Upper lobe of left lung (tissue), 4 donors: Measurements from ENCODE around the gene MCF2L.

Experiments
- EP300 ChIP-seq, 4 donors: sonication (generic); formaldehyde crosslinking; IDR thresholded peaks; one replicate each; pipeline ENCODE4 v1.5.1; 2017; ENCODE audit warnings: antibody characterized with exemption in 4 of 4, control low read depth in 2 of 4
- POLR2A ChIP-seq, 4 donors: fragments of 450-650 bp; IDR thresholded peaks; one replicate each; pipeline ENCODE4 v1.5.1; 2016 to 2017; ENCODE audit warnings: antibody characterized with exemption in 4 of 4, mild to moderate bottlenecking in 2 of 4
- POLR2AphosphoS5 ChIP-seq, 2 donors: sonication (generic); formaldehyde crosslinking; IDR thresholded peaks; one replicate each; pipeline ENCODE4 v1.5.1; 2017; ENCODE audit warnings: antibody characterized with exemption in 2 of 2
- TF ChIP-seq, protein P1 (sequence below), 6 experiments: fragments of 450-650 bp in 4 of 6; fragments of 200-600 bp in 2 of 6; sonication (generic) in 2 of 6; IDR thresholded peaks; one replicate each; pipeline ENCODE4 v1.5.1; 2016 to 2019; ENCODE audit warnings: antibody characterized with exemption in 6 of 6

DNA sequence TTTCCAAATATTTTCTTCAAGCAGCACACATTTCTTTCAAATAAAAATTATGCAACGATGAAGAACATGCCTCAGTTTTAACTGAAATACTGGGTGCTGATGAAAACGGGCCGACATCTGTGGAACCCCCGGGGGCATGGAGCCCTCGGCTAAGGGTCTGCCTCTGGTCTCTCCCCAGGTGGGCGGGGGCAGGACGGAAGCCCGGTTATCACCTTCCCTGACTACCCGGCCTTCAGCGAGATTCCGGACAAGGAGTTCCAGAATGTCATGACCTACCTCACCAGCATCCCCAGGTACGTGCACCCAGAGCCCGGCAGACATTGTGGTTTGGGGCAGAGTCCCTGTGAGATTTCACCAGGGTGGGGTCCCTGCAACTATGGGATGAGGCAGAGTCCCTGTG is 55.5 kb downstream of the MCF2L start:
- TF ChIP-seq, protein P1, sequence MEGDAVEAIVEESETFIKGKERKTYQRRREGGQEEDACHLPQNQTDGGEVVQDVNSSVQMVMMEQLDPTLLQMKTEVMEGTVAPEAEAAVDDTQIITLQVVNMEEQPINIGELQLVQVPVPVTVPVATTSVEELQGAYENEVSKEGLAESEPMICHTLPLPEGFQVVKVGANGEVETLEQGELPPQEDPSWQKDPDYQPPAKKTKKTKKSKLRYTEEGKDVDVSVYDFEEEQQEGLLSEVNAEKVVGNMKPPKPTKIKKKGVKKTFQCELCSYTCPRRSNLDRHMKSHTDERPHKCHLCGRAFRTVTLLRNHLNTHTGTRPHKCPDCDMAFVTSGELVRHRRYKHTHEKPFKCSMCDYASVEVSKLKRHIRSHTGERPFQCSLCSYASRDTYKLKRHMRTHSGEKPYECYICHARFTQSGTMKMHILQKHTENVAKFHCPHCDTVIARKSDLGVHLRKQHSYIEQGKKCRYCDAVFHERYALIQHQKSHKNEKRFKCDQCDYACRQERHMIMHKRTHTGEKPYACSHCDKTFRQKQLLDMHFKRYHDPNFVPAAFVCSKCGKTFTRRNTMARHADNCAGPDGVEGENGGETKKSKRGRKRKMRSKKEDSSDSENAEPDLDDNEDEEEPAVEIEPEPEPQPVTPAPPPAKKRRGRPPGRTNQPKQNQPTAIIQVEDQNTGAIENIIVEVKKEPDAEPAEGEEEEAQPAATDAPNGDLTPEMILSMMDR (IDR thresholded peaks at IDR 0.05), result no peak
- TF ChIP-seq EP300 (IDR thresholded peaks at IDR 0.05) (no peak), POLR2AphosphoS5 (IDR thresholded peaks at IDR 0.05) (no peak), POLR2A (IDR thresholded peaks at IDR 0.05) (no peak)
